ENCODE measurements around the gene RBPJ.

DNA sequence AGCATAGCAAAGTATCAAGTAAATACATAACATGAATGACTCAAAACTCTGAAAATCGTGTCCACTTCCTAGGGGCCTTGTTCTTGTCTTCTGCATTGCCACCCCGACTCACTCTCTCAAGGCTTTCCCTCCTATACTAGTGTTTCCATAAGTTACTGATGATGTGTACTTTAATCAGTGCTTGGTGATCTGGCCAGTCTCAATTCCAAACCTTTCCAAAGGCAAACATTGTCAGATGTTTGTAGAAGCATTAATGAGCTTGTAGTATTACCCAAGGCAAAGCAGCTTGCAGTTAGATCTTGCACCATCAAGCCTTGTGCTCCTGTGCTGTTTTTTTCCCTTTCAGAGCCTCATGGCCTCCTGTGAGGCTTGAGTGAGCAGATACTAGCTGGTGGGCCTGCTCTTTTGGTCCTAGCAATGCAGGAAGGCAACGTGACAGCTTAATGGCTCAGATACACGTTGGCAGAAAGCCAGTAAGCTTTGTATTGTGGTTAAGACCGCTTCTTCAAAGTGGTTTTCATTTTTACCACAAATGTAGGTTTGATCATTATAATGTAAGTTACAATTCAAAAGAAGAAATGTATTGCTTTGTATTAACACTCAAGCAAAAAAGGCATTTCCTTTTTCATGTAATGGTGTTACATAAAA, 51.8 kb downstream of the RBPJ start:
- TF ChIP-seq, protein P1, sequence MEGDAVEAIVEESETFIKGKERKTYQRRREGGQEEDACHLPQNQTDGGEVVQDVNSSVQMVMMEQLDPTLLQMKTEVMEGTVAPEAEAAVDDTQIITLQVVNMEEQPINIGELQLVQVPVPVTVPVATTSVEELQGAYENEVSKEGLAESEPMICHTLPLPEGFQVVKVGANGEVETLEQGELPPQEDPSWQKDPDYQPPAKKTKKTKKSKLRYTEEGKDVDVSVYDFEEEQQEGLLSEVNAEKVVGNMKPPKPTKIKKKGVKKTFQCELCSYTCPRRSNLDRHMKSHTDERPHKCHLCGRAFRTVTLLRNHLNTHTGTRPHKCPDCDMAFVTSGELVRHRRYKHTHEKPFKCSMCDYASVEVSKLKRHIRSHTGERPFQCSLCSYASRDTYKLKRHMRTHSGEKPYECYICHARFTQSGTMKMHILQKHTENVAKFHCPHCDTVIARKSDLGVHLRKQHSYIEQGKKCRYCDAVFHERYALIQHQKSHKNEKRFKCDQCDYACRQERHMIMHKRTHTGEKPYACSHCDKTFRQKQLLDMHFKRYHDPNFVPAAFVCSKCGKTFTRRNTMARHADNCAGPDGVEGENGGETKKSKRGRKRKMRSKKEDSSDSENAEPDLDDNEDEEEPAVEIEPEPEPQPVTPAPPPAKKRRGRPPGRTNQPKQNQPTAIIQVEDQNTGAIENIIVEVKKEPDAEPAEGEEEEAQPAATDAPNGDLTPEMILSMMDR (IDR thresholded peaks at IDR 0.05; ENCODE audit: low read length), result no peak
- no peak for TF ChIP-seq EZH2 (IDR thresholded peaks at IDR 0.05; ENCODE audit: borderline replicate concordance, low read length)

Data from OCI-LY1 (cell line).